K562 (cell line): ENCODE measurements around the gene GNAZ.

Experiments
- HDAC2 ChIP-seq: fragments of 450-650 bp; IDR thresholded peaks from 2 replicates; pipeline ENCODE4 v1.6.1; 2016; ENCODE audit warnings: mild to moderate bottlenecking
- HNRNPUL1 ChIP-seq: fragments of 200-400 bp; formaldehyde crosslinking; IDR thresholded peaks from 2 replicates; pipeline ENCODE4 v1.6.1; 2017; ENCODE audit warnings: low read length
- JUN ChIP-seq, 2 experiments: sonication (generic) in 1 of 2; formaldehyde crosslinking in 1 of 2; IDR thresholded peaks; 2 replicates each; pipeline versions ENCODE4 v1.6.1 to v1.8.0; 2012 to 2022; ENCODE audit warnings: borderline replicate concordance in 2 of 2, mild to moderate bottlenecking in 2 of 2, improper control_type of control experiment in 1 of 2, low read depth in 1 of 2, low read length in 1 of 2, missing genetic modification reagents in 1 of 2
- LEF1 ChIP-seq: fragments of 450-650 bp; IDR thresholded peaks from 2 replicates; pipeline ENCODE4 v1.6.1; 2016; ENCODE audit warnings: mild to moderate bottlenecking
- NRF1 ChIP-seq, 2 experiments: fragments of 450-650 bp; IDR thresholded peaks in 1 of 2; conservative IDR thresholded peaks in 1 of 2; 2 replicates each; pipeline ENCODE4 v1.6.1; 2014; ENCODE audit warnings: mild to moderate bottlenecking in 2 of 2
- SP1 ChIP-seq: sonication (generic); formaldehyde crosslinking; IDR thresholded peaks from 2 replicates; pipeline ENCODE4 v1.8.1; 2022; ENCODE audit warnings: mild to moderate bottlenecking, missing genetic modification reagents
- TAF1 ChIP-seq: IDR thresholded peaks from 2 replicates; pipeline ENCODE4 v1.6.1; 2011; ENCODE audit warnings: mild to moderate bottlenecking, low read length, moderate library complexity; ENCODE audit not compliant: insufficient read depth, control insufficient read depth, severe bottlenecking; ENCODE audit errors: extremely low read depth
- TCF7 ChIP-seq: sonication (generic); IDR thresholded peaks from 2 replicates; pipeline ENCODE4 v1.6.1; 2016; ENCODE audit warnings: antibody characterized with exemption, borderline replicate concordance
- ZKSCAN8 ChIP-seq: fragments of 200-800 bp; sonication (Bioruptor generic); IDR thresholded peaks from 2 replicates; pipeline ENCODE4 v1.6.1; 2016; ENCODE audit warnings: missing genetic modification characterization, missing compliant biosample characterization
- ZNF584 ChIP-seq: fragments of 200-800 bp; sonication (Bioruptor generic); IDR thresholded peaks from 2 replicates; pipeline ENCODE4 v1.6.1; 2016; ENCODE audit warnings: low read depth, mild to moderate bottlenecking, missing genetic modification characterization, missing compliant biosample characterization
- TF ChIP-seq, protein P1 (sequence below), 3 experiments: IDR thresholded peaks in 2 of 3; conservative IDR thresholded peaks in 1 of 3; 2 replicates each; pipeline ENCODE4 v1.5.1; 2011 to 2012; ENCODE audit warnings: low read length in 3 of 3, mild to moderate bottlenecking in 3 of 3, control low read depth in 2 of 3, improper control_type of control experiment in 1 of 3, inconsistent platforms in 1 of 3, low read depth in 1 of 3, mixed read lengths in 1 of 3, moderate library complexity in 1 of 3; ENCODE audit not compliant: insufficient read depth in 2 of 3
- TF ChIP-seq, protein P2 (sequence below): IDR thresholded peaks from 2 replicates; pipeline ENCODE4 v1.6.1; 2016; ENCODE audit warnings: missing genetic modification characterization, missing compliant biosample characterization
- TF ChIP-seq, protein P3 (sequence below), 2 experiments: fragments of 450-650 bp in 1 of 2; IDR thresholded peaks; 2 replicates each; pipeline ENCODE4 v1.6.1; 2011 to 2017; ENCODE audit warnings: low read depth in 2 of 2, antibody characterized with exemption in 1 of 2, borderline replicate concordance in 1 of 2, low read length in 1 of 2, mild to moderate bottlenecking in 1 of 2, mixed read lengths in 1 of 2; ENCODE audit not compliant: control insufficient read depth in 1 of 2
- TF ChIP-seq, protein P4 (sequence below): sonication (generic); formaldehyde crosslinking; IDR thresholded peaks from 2 replicates; pipeline ENCODE4 v1.8.0; 2023; ENCODE audit warnings: missing genetic modification reagents, mild to moderate bottlenecking, borderline replicate concordance

DNA sequence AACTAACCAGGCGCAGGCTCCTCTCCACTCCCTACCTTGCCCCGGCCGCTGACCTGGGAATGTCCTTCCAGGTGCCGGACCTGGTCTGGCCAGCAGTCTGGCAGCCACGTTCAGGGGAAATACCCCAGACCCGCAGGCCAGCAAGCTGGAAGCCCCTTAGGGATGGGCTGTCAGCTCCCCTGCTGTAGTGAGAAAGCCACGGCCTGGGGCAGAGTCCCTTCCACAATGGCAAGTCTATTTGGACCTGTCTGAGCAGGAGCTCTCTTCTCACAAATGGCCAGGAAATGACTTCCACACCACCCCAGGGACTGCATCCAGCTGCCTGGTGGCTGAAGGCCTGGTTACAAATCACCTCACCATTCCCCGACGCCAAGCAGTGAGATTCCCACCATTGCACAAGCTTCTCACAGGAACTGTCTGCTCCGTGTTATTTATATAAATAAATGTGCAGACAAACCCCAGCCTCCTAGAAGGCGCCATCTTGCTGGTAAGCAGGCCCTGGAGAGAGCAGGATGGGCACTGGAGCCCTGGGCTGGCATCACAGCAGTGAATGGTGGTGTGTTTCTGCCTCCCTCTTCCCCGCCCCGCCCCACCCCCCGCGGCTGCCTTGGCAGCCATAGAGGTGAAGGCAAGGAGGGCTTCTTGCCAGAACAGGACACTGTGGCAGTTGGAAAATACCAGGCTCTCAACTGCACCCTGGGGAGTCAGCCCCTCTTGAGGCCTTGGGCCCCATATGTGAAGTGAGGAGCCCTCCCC lies 47.8 kb downstream of the GNAZ start:
- TF ChIP-seq LEF1: no peak
- TF ChIP-seq, protein P1, sequence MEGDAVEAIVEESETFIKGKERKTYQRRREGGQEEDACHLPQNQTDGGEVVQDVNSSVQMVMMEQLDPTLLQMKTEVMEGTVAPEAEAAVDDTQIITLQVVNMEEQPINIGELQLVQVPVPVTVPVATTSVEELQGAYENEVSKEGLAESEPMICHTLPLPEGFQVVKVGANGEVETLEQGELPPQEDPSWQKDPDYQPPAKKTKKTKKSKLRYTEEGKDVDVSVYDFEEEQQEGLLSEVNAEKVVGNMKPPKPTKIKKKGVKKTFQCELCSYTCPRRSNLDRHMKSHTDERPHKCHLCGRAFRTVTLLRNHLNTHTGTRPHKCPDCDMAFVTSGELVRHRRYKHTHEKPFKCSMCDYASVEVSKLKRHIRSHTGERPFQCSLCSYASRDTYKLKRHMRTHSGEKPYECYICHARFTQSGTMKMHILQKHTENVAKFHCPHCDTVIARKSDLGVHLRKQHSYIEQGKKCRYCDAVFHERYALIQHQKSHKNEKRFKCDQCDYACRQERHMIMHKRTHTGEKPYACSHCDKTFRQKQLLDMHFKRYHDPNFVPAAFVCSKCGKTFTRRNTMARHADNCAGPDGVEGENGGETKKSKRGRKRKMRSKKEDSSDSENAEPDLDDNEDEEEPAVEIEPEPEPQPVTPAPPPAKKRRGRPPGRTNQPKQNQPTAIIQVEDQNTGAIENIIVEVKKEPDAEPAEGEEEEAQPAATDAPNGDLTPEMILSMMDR (IDR thresholded peaks at IDR 0.05 in 2 of 3, conservative IDR thresholded peaks at IDR 0.05 in 1 of 3; ENCODE audit: insufficient read depth in 2 of 3, low read depth in 1 of 3, low read length in 3 of 3): no peak
- TF ChIP-seq, protein P2, sequence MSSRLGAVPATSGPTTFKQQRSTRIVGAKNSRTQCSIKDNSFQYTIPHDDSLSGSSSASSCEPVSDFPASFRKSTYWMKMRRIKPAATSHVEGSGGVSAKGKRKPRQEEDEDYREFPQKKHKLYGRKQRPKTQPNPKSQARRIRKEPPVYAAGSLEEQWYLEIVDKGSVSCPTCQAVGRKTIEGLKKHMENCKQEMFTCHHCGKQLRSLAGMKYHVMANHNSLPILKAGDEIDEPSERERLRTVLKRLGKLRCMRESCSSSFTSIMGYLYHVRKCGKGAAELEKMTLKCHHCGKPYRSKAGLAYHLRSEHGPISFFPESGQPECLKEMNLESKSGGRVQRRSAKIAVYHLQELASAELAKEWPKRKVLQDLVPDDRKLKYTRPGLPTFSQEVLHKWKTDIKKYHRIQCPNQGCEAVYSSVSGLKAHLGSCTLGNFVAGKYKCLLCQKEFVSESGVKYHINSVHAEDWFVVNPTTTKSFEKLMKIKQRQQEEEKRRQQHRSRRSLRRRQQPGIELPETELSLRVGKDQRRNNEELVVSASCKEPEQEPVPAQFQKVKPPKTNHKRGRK: no peak
- TF ChIP-seq TCF7: no peak
- TF ChIP-seq ZNF584: no peak
- no peak for TF ChIP-seq TAF1
- no peak for TF ChIP-seq HDAC2
- TF ChIP-seq, protein P3, sequence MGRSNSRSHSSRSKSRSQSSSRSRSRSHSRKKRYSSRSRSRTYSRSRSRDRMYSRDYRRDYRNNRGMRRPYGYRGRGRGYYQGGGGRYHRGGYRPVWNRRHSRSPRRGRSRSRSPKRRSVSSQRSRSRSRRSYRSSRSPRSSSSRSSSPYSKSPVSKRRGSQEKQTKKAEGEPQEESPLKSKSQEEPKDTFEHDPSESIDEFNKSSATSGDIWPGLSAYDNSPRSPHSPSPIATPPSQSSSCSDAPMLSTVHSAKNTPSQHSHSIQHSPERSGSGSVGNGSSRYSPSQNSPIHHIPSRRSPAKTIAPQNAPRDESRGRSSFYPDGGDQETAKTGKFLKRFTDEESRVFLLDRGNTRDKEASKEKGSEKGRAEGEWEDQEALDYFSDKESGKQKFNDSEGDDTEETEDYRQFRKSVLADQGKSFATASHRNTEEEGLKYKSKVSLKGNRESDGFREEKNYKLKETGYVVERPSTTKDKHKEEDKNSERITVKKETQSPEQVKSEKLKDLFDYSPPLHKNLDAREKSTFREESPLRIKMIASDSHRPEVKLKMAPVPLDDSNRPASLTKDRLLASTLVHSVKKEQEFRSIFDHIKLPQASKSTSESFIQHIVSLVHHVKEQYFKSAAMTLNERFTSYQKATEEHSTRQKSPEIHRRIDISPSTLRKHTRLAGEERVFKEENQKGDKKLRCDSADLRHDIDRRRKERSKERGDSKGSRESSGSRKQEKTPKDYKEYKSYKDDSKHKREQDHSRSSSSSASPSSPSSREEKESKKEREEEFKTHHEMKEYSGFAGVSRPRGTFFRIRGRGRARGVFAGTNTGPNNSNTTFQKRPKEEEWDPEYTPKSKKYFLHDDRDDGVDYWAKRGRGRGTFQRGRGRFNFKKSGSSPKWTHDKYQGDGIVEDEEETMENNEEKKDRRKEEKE (IDR thresholded peaks at IDR 0.05; ENCODE audit: borderline replicate concordance in 1 of 2, control insufficient read depth in 1 of 2, low read depth in 2 of 2, low read length in 1 of 2): no peak
- TF ChIP-seq JUN (IDR thresholded peaks at IDR 0.05; ENCODE audit: borderline replicate concordance, low read depth, low read length): no peak
- no peak for TF ChIP-seq JUN (CRISPR knock-in tag; IDR thresholded peaks at IDR 0.05; ENCODE audit: borderline replicate concordance)
- TF ChIP-seq, protein P4, sequence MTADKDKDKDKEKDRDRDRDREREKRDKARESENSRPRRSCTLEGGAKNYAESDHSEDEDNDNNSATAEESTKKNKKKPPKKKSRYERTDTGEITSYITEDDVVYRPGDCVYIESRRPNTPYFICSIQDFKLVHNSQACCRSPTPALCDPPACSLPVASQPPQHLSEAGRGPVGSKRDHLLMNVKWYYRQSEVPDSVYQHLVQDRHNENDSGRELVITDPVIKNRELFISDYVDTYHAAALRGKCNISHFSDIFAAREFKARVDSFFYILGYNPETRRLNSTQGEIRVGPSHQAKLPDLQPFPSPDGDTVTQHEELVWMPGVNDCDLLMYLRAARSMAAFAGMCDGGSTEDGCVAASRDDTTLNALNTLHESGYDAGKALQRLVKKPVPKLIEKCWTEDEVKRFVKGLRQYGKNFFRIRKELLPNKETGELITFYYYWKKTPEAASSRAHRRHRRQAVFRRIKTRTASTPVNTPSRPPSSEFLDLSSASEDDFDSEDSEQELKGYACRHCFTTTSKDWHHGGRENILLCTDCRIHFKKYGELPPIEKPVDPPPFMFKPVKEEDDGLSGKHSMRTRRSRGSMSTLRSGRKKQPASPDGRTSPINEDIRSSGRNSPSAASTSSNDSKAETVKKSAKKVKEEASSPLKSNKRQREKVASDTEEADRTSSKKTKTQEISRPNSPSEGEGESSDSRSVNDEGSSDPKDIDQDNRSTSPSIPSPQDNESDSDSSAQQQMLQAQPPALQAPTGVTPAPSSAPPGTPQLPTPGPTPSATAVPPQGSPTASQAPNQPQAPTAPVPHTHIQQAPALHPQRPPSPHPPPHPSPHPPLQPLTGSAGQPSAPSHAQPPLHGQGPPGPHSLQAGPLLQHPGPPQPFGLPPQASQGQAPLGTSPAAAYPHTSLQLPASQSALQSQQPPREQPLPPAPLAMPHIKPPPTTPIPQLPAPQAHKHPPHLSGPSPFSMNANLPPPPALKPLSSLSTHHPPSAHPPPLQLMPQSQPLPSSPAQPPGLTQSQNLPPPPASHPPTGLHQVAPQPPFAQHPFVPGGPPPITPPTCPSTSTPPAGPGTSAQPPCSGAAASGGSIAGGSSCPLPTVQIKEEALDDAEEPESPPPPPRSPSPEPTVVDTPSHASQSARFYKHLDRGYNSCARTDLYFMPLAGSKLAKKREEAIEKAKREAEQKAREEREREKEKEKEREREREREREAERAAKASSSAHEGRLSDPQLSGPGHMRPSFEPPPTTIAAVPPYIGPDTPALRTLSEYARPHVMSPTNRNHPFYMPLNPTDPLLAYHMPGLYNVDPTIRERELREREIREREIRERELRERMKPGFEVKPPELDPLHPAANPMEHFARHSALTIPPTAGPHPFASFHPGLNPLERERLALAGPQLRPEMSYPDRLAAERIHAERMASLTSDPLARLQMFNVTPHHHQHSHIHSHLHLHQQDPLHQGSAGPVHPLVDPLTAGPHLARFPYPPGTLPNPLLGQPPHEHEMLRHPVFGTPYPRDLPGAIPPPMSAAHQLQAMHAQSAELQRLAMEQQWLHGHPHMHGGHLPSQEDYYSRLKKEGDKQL (CRISPR knock-in tag): no peak
- TF ChIP-seq NRF1 (conservative IDR thresholded peaks at IDR 0.05 in 1 of 2, IDR thresholded peaks at IDR 0.05 in 1 of 2): no peak
- no peak for TF ChIP-seq ZKSCAN8 (CRISPR knock-in tag)
- no peak for TF ChIP-seq SP1 (CRISPR knock-in tag)
- no peak for TF ChIP-seq HNRNPUL1
